Neural progenitor cell (in vitro differentiated cells): ENCODE results near the gene COL4A5. TPM values are rescaled to one million over a fixed set of nuclear protein-coding genes. Genes with fewer than 3 reads are reported as not detected.
"Not testable (repeated sequence)": the region's sequence is repeated elsewhere in the genome, so short reads cannot be mapped to it uniquely, and the experiment has no call there.

Experiments used
- DNase-seq: peaks from one replicate; pipeline ENCODE4 v3.0.0-alpha.2; 2016; ENCODE audit warnings: low spot score
- H2AFZ ChIP-seq: fragments of 200-600 bp; sonication (generic); replicated peaks from 2 replicates; pipeline ENCODE4 v1.6.1; 2016; ENCODE audit warnings: antibody characterized with exemption
- H3F3A ChIP-seq: fragments of 200-600 bp; sonication (generic); 2 replicates; pipeline ENCODE4 v1.6.1; 2016; ENCODE audit warnings: antibody characterized with exemption, low read depth
- H3K27ac ChIP-seq: fragments of 200-600 bp; sonication (generic); 2 replicates; pipeline ENCODE4 v1.5.1; 2016; ENCODE audit warnings: mild to moderate bottlenecking
- H3K27me3 ChIP-seq: fragments of 200-600 bp; sonication (generic); 2 replicates; pipeline ENCODE4 v1.6.1; 2016; ENCODE audit warnings: mild to moderate bottlenecking, moderate library complexity
- H3K36me3 ChIP-seq: fragments of 200-600 bp; sonication (generic); 2 replicates; pipeline ENCODE4 v1.5.1; 2016
- H3K4me1 ChIP-seq: fragments of 200-600 bp; sonication (generic); 2 replicates; pipeline ENCODE4 v1.6.1; 2016; ENCODE audit warnings: mixed run types
- H3K4me2 ChIP-seq: fragments of 200-600 bp; sonication (generic); 2 replicates; pipeline ENCODE4 v1.6.1; 2016
- H3K4me3 ChIP-seq: fragments of 200-600 bp; sonication (generic); 2 replicates; pipeline ENCODE4 v1.5.1; 2016
- H3K79me2 ChIP-seq: fragments of 200-600 bp; sonication (generic); 2 replicates; pipeline ENCODE4 v1.6.1; 2016; ENCODE audit warnings: low read depth
- H3K9ac ChIP-seq: fragments of 200-600 bp; sonication (generic); 2 replicates; pipeline ENCODE4 v1.6.1; 2016
- H3K9me3 ChIP-seq: fragments of 200-600 bp; sonication (generic); 2 replicates; pipeline ENCODE4 v1.5.1; 2016; ENCODE audit warnings: low read depth
- H4K20me1 ChIP-seq: fragments of 200-600 bp; sonication (generic); 2 replicates; pipeline ENCODE4 v1.6.1; 2016; ENCODE audit warnings: low read depth
- H3K27ac Mint-ChIP-seq: 3 replicates; pipeline ENCODE4 v1.8.0; 2021; ENCODE audit warnings: mixed read lengths
- H3K27me3 Mint-ChIP-seq: 2 replicates; pipeline ENCODE4 v1.8.0; 2022; ENCODE audit warnings: low read depth, mild to moderate bottlenecking, inconsistent platforms, moderate library complexity, mixed read lengths; ENCODE audit not compliant: insufficient read depth
- H3K36me3 Mint-ChIP-seq: 3 replicates; pipeline ENCODE4 v1.8.0; 2021; ENCODE audit warnings: mixed read lengths
- H3K4me1 Mint-ChIP-seq: 3 replicates; pipeline ENCODE4 v1.8.0; 2021; ENCODE audit warnings: mixed read lengths
- H3K4me3 Mint-ChIP-seq: 3 replicates; pipeline ENCODE4 v1.8.0; 2021; ENCODE audit warnings: mild to moderate bottlenecking, moderate library complexity, mixed read lengths
- H3K9me3 Mint-ChIP-seq: 3 replicates; pipeline ENCODE4 v1.8.0; 2020; ENCODE audit warnings: mixed read lengths
- CTCF ChIP-seq: fragments of 200-600 bp; sonication (generic); IDR thresholded peaks from 2 replicates; pipeline ENCODE4 v1.5.1; 2017; ENCODE audit warnings: antibody characterized with exemption, mild to moderate bottlenecking
- EZH2 ChIP-seq: fragments of 200-600 bp; sonication (generic); IDR thresholded peaks from 2 replicates; pipeline ENCODE4 v1.6.1; 2017; ENCODE audit warnings: antibody characterized with exemption, mild to moderate bottlenecking, moderate library complexity
- EZH2phosphoT487 ChIP-seq: fragments of 200-600 bp; sonication (generic); IDR thresholded peaks from 2 replicates; pipeline ENCODE4 v1.6.1; 2017; ENCODE audit warnings: antibody characterized with exemption
- total RNA-seq: library from RNA; depleted of rRNA; stranded (reverse); fragments of >200 nt; gene quantifications from 2 replicates; pipeline ENCODE4 v1.2.3, GENCODE V29; 2015; ENCODE audit warnings: low replicate concordance

COL4A5 gene
- 104 and 115 TPM in 2 replicates for total RNA-seq

- H3K9ac ChIP-seq, result peak within 1 kb of the TSS; percentile 48
- peak within 1 kb of the TSS; percentile 98 for H2AFZ ChIP-seq
Observed at GRCh38 chrX:108439426-108439942, at the start of gene COL4A5. TSS of gene COL4A5 (plus strand) at chrX:108439838. CDS start at chrX:108440126, 288 bp downstream.

GRCh38 chrX:108390976-108391717 is 48.5 kb upstream of the COL4A5 start:
- not testable (repeated sequence) for H3K27ac ChIP-seq, H3K9me3 ChIP-seq, H3K27ac Mint-ChIP-seq, H3K27me3 ChIP-seq, H3K36me3 ChIP-seq, H3K4me3 ChIP-seq, H3F3A ChIP-seq, DNase-seq, H3K4me1 ChIP-seq, H3K27me3 Mint-ChIP-seq, H3K79me2 ChIP-seq, H3K4me1 Mint-ChIP-seq, H2AFZ ChIP-seq, H3K9ac ChIP-seq, H4K20me1 ChIP-seq, H3K4me3 Mint-ChIP-seq
- H3K4me2 ChIP-seq, result peak overlapping the region; percentile 6
- H3K36me3 Mint-ChIP-seq, result peaks cover 65% of the 10 kb centered on the region
- peaks cover 65% of the 10 kb centered on the region for H3K9me3 Mint-ChIP-seq

More at GRCh38 chrX:108439426-108439942, at the start of gene COL4A5:
- TF ChIP-seq EZH2, result no peak
- no peak for TF ChIP-seq CTCF
- no peak for TF ChIP-seq EZH2phosphoT487
- Histone ChIP-seq H3K9me3 (peaks cover 6% of the 10 kb centered on the region), H3K36me3 (peaks cover 10% of the 10 kb centered on the region), H3K4me3 (peak within 1 kb of the TSS; percentile 84), H3K79me2 (peaks cover 68% of the 10 kb centered on the region), H4K20me1 (no peaks in the 10 kb centered on the region), H3K4me1 (peaks cover 31% of the 10 kb centered on the region), H3K27me3 (no peaks in the 10 kb centered on the region), H3K4me2 (peak within 1 kb of the TSS; percentile 91), H3K27ac (peak within 1 kb of the TSS; percentile 82), H3F3A (peaks cover 30% of the 10 kb centered on the region)
- peaks cover 45% of the 10 kb centered on the region for H3K4me1 Mint-ChIP-seq
- peaks cover 5% of the 10 kb centered on the region for H3K27me3 Mint-ChIP-seq
- peak within 1 kb of the TSS; percentile 100 for H3K27ac Mint-ChIP-seq
- H3K9me3 Mint-ChIP-seq, result peaks cover 4% of the 10 kb centered on the region
- DNase-seq, result peak; percentile 87
- peaks cover 14% of the 10 kb centered on the region for H3K36me3 Mint-ChIP-seq
- peak within 1 kb of the TSS; percentile 100 for H3K4me3 Mint-ChIP-seq

DNA sequence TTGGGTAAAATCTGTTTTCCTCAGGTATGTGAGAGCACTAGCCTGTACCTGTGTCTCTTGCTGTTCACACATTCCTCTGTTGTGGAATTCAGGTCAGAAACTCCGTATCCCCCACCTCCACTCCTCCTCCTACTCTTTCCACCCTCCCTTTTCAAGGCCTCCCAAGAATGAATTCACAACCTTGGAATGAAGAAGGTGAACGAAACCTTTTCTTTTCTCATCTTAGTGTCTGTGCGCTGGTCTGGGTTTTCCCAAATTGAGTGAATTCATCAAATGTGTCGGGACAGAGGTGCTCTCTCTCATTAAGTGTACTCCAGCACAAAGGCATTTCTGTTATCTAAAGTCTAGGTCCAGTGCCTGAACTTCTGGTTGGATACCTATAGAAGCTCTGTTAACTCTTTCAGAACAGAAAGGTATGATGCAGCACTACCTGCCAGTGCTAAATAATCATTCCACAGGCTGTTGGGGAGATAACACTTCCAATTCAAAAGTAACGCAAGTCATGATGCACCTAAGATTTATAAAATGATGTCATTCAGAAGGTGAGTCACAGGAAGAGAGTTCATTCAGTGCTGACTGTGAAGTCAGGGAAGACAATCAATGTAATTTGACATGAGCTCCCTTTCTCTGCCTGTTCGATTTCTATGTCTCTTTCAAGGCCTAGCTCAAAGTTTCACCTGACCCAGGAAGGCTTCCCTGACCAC is 43.3 kb upstream of the COL4A5 start:
- H3K36me3 Mint-ChIP-seq, result peaks cover 57% of the 10 kb centered on the region
- no peaks in the 10 kb centered on the region for H3K27me3 Mint-ChIP-seq
- Histone ChIP-seq H3K4me2 (no peak overlapping the region), H3K9ac (no peak overlapping the region), H2AFZ (no peak overlapping the region), H3K36me3 (peaks cover 5% of the 10 kb centered on the region), H3K27ac (no peak overlapping the region), H3K27me3 (no peaks in the 10 kb centered on the region), H3K4me3 (no peak overlapping the region), H4K20me1 (no peaks in the 10 kb centered on the region), H3K4me1 (peaks cover 13% of the 10 kb centered on the region), H3F3A (no peaks in the 10 kb centered on the region), H3K79me2 (no peaks in the 10 kb centered on the region), H3K9me3 (no peaks in the 10 kb centered on the region)
- H3K4me1 Mint-ChIP-seq, result peaks cover 3% of the 10 kb centered on the region
- no peak overlapping the region for H3K4me3 Mint-ChIP-seq
- H3K9me3 Mint-ChIP-seq, result peaks cover 22% of the 10 kb centered on the region
- no peak for DNase-seq
- TF ChIP-seq EZH2 (no peak), CTCF (no peak), EZH2phosphoT487 (no peak)
- H3K27ac Mint-ChIP-seq, result no peak overlapping the region
